Activated T-cell treated with anti-CD3 and anti-CD28 coated beads, Interleukin-2, amount 50 U/mL, for 24 hours (primary cell): ENCODE data around the gene KLHL22.
"Not testable (repeated sequence)": the region's sequence is repeated elsewhere in the genome, so short reads cannot be mapped to it uniquely, and the experiment has no call there.

Experiments used
- DNase-seq: peaks from one replicate; pipeline ENCODE4 v3.0.0-alpha.2; 2020
- H3K27ac Mint-ChIP-seq: 2 replicates; pipeline ENCODE4 v1.8.0; 2020; ENCODE audit warnings: mild to moderate bottlenecking, mixed read lengths
- H3K27me3 Mint-ChIP-seq: 2 replicates; pipeline ENCODE4 v1.8.0; 2020; ENCODE audit warnings: mixed read lengths
- H3K36me3 Mint-ChIP-seq: 2 replicates; pipeline ENCODE4 v1.8.0; 2020; ENCODE audit warnings: low read depth, mixed read lengths
- H3K4me1 Mint-ChIP-seq: 2 replicates; pipeline ENCODE4 v1.8.0; 2020; ENCODE audit warnings: low read depth, mixed read lengths
- H3K4me3 Mint-ChIP-seq: 2 replicates; pipeline ENCODE4 v1.8.0; 2020; ENCODE audit warnings: mild to moderate bottlenecking, moderate library complexity, mixed read lengths
- H3K9me3 Mint-ChIP-seq: 2 replicates; pipeline ENCODE4 v1.8.0; 2020; ENCODE audit warnings: mixed read lengths

The KLHL22 gene

GRCh38 chr22:20514658-20515406, 19.2 kb upstream of the KLHL22 start:
- H3K27me3 Mint-ChIP-seq: no peaks in the 10 kb centered on the region
- H3K36me3 Mint-ChIP-seq: peaks cover 78% of the 10 kb centered on the region
- H3K9me3 Mint-ChIP-seq: no peaks in the 10 kb centered on the region
- DNase-seq: no peak
- H3K4me1 Mint-ChIP-seq: peaks cover 84% of the 10 kb centered on the region
- no peak overlapping the region for H3K4me3 Mint-ChIP-seq
- H3K27ac Mint-ChIP-seq: peak overlapping the region; percentile 73

GRCh38 chr22:20511578-20512229, 16.1 kb upstream of the KLHL22 start:
- peak overlapping the region; percentile 44 for H3K27ac Mint-ChIP-seq
- no peak for DNase-seq
- no peaks in the 10 kb centered on the region for H3K9me3 Mint-ChIP-seq
- peak overlapping the region; percentile 0 for H3K4me3 Mint-ChIP-seq
- peaks cover 73% of the 10 kb centered on the region for H3K36me3 Mint-ChIP-seq
- H3K4me1 Mint-ChIP-seq: peaks cover 79% of the 10 kb centered on the region
- no peaks in the 10 kb centered on the region for H3K27me3 Mint-ChIP-seq

GRCh38 chr22:20510811-20511577, 15.4 kb upstream of the KLHL22 start:
- H3K27ac Mint-ChIP-seq: peak overlapping the region; percentile 98
- peaks cover 78% of the 10 kb centered on the region for H3K4me1 Mint-ChIP-seq
- no peaks in the 10 kb centered on the region for H3K9me3 Mint-ChIP-seq
- H3K4me3 Mint-ChIP-seq: peak overlapping the region; percentile 96
- H3K36me3 Mint-ChIP-seq: peaks cover 69% of the 10 kb centered on the region
- no peaks in the 10 kb centered on the region for H3K27me3 Mint-ChIP-seq
- no peak for DNase-seq

- Mint-ChIP-seq H3K4me1 (peaks cover 67% of the 10 kb centered on the region), H3K36me3 (peaks cover 58% of the 10 kb centered on the region), H3K27me3 (no peaks in the 10 kb centered on the region), H3K27ac (peak overlapping the region; percentile 98), H3K4me3 (peak overlapping the region; percentile 96), H3K9me3 (no peaks in the 10 kb centered on the region)
- peak; percentile 56 for DNase-seq
Measured at GRCh38 chr22:20509344-20510047, 13.9 kb upstream of the KLHL22 start.

- peak overlapping the region; percentile 98 for H3K27ac Mint-ChIP-seq
- peaks cover 61% of the 10 kb centered on the region for H3K4me1 Mint-ChIP-seq
- no peaks in the 10 kb centered on the region for H3K27me3 Mint-ChIP-seq
- no peak for DNase-seq
- no peaks in the 10 kb centered on the region for H3K9me3 Mint-ChIP-seq
- H3K4me3 Mint-ChIP-seq: peak overlapping the region; percentile 96
- peaks cover 51% of the 10 kb centered on the region for H3K36me3 Mint-ChIP-seq
Measured at GRCh38 chr22:20508815-20509271, 13.2 kb upstream of the KLHL22 start.

- not testable (repeated sequence) for DNase-seq, H3K27me3 Mint-ChIP-seq, H3K9me3 Mint-ChIP-seq
- peak overlapping the region; percentile 96 for H3K4me3 Mint-ChIP-seq
- H3K4me1 Mint-ChIP-seq: peaks cover 56% of the 10 kb centered on the region
- peak overlapping the region; percentile 98 for H3K27ac Mint-ChIP-seq
- H3K36me3 Mint-ChIP-seq: peaks cover 45% of the 10 kb centered on the region
Measured at GRCh38 chr22:20508067-20508755, 12.6 kb upstream of the KLHL22 start.

GRCh38 chr22:20507253-20508066, 11.9 kb upstream of the KLHL22 start, which contains the start of gene MED15:
TSS of gene MED15 (plus strand) at chr22:20507610. CDS start at chr22:20507679, 69 bp downstream.
- peaks cover 56% of the 10 kb centered on the region for H3K4me1 Mint-ChIP-seq
- DNase-seq: peak; percentile 91
- H3K27me3 Mint-ChIP-seq: no peaks in the 10 kb centered on the region
- peak within 1 kb of the TSS; percentile 98 for H3K27ac Mint-ChIP-seq
- H3K9me3 Mint-ChIP-seq: no peaks in the 10 kb centered on the region
- peak within 1 kb of the TSS; percentile 96 for H3K4me3 Mint-ChIP-seq
- H3K36me3 Mint-ChIP-seq: peaks cover 45% of the 10 kb centered on the region

GRCh38 chr22:20506543-20507252, 11.1 kb upstream of the KLHL22 start:
- Mint-ChIP-seq H3K4me3 (peak overlapping the region; percentile 96), H3K36me3 (peaks cover 38% of the 10 kb centered on the region), H3K4me1 (peaks cover 49% of the 10 kb centered on the region), H3K27me3 (no peaks in the 10 kb centered on the region), H3K9me3 (no peaks in the 10 kb centered on the region), H3K27ac (peak overlapping the region; percentile 98)
- no peak for DNase-seq

GRCh38 chr22:20504293-20504922, 8.8 kb upstream of the KLHL22 start:
- not testable (repeated sequence) for H3K27me3 Mint-ChIP-seq, DNase-seq, H3K9me3 Mint-ChIP-seq, H3K4me3 Mint-ChIP-seq, H3K27ac Mint-ChIP-seq
- peaks cover 28% of the 10 kb centered on the region for H3K36me3 Mint-ChIP-seq
- peaks cover 26% of the 10 kb centered on the region for H3K4me1 Mint-ChIP-seq

GRCh38 chr22:20503816-20504215, 8.2 kb upstream of the KLHL22 start:
- H3K4me1 Mint-ChIP-seq: peaks cover 20% of the 10 kb centered on the region
- H3K27me3 Mint-ChIP-seq: no peaks in the 10 kb centered on the region
- no peak overlapping the region for H3K27ac Mint-ChIP-seq
- DNase-seq: no peak
- peaks cover 23% of the 10 kb centered on the region for H3K36me3 Mint-ChIP-seq
- H3K9me3 Mint-ChIP-seq: no peaks in the 10 kb centered on the region
- H3K4me3 Mint-ChIP-seq: no peak overlapping the region

GRCh38 chr22:20499769-20500168, 4.2 kb upstream of the KLHL22 start:
- H3K27me3 Mint-ChIP-seq: no peaks in the 10 kb centered on the region
- no peak for DNase-seq
- peaks cover 9% of the 10 kb centered on the region for H3K36me3 Mint-ChIP-seq
- H3K27ac Mint-ChIP-seq: peak overlapping the region; percentile 55
- H3K4me3 Mint-ChIP-seq: no peak overlapping the region
- H3K9me3 Mint-ChIP-seq: no peaks in the 10 kb centered on the region
- H3K4me1 Mint-ChIP-seq: peaks cover 12% of the 10 kb centered on the region

- no peaks in the 10 kb centered on the region for H3K27me3 Mint-ChIP-seq
- no peaks in the 10 kb centered on the region for H3K9me3 Mint-ChIP-seq
- no peak for DNase-seq
- H3K4me3 Mint-ChIP-seq: no peak overlapping the region
- peaks cover 20% of the 10 kb centered on the region for H3K4me1 Mint-ChIP-seq
- H3K27ac Mint-ChIP-seq: no peak overlapping the region
- H3K36me3 Mint-ChIP-seq: peaks cover 13% of the 10 kb centered on the region
Measured at GRCh38 chr22:20498913-20499312, 3.3 kb upstream of the KLHL22 start.
